ENCODE data around the gene KIF26B.

DNA sequence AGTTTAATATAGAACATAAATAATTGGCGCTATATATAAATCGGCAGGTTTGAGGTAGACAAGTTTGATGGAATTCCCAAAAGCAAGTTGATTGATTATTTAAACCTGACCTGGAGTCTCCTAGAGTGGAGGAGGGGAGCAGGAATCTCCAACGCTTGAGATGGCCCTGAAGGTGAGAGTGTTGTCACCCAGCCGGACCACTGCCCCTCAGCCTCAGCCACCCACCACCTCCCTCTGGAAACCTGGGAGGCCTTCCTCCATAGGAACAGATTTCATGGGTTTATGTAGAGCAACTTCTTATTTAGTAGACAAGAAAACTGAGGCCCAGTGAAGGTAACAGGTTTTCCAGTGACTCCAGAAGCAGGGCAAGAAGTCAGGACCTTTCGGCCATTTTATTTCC is 389.5 kb downstream of the KIF26B start:
- TF ChIP-seq, protein P1, sequence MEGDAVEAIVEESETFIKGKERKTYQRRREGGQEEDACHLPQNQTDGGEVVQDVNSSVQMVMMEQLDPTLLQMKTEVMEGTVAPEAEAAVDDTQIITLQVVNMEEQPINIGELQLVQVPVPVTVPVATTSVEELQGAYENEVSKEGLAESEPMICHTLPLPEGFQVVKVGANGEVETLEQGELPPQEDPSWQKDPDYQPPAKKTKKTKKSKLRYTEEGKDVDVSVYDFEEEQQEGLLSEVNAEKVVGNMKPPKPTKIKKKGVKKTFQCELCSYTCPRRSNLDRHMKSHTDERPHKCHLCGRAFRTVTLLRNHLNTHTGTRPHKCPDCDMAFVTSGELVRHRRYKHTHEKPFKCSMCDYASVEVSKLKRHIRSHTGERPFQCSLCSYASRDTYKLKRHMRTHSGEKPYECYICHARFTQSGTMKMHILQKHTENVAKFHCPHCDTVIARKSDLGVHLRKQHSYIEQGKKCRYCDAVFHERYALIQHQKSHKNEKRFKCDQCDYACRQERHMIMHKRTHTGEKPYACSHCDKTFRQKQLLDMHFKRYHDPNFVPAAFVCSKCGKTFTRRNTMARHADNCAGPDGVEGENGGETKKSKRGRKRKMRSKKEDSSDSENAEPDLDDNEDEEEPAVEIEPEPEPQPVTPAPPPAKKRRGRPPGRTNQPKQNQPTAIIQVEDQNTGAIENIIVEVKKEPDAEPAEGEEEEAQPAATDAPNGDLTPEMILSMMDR (IDR thresholded peaks at IDR 0.05) = no peak
- no peak for TF ChIP-seq TEAD4 (IDR thresholded peaks at IDR 0.05; ENCODE audit: borderline replicate concordance, insufficient read depth)
- TF ChIP-seq POLR2AphosphoS5 (IDR thresholded peaks at IDR 0.05; ENCODE audit: low read depth, low read length) = no peak

Data from SK-N-SH (cell line).